Activated CD4-positive, alpha-beta T cell treated with anti-CD3 and anti-CD28 coated beads, Interleukin-2, Interleukin-4, amounts not matched to agents 100 ng/mL and 50 ng/mL, durations not matched to agents 16 hours and 8 hours (primary cell): Measurements from ENCODE around the gene LRMDA.

Source experiments
- DNase-seq: peaks from one replicate; pipeline ENCODE4 v3.0.0-alpha.2; 2020; ENCODE audit warnings: low spot score

Gene LRMDA

DNA sequence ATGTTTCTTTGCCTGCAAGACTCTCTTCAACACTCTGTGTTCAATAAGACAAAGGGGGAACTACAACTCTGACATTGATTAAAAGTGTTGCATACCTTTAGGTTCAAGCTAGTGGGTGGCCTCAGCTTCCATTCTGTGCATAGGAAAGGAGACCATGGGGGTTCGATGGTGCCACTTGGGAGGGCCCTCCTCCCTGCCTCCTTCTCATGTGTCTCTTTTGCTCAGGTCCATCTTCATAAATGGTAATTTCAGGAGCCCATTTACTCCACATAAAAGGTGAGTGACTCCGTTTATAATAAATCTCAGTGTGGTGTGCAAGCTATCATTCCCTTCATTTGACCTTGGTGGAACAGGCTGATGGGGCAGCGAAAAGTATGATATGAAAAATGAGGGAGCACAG lies 285.1 kb downstream of the LRMDA start:
- DNase-seq, result no peak

DNA sequence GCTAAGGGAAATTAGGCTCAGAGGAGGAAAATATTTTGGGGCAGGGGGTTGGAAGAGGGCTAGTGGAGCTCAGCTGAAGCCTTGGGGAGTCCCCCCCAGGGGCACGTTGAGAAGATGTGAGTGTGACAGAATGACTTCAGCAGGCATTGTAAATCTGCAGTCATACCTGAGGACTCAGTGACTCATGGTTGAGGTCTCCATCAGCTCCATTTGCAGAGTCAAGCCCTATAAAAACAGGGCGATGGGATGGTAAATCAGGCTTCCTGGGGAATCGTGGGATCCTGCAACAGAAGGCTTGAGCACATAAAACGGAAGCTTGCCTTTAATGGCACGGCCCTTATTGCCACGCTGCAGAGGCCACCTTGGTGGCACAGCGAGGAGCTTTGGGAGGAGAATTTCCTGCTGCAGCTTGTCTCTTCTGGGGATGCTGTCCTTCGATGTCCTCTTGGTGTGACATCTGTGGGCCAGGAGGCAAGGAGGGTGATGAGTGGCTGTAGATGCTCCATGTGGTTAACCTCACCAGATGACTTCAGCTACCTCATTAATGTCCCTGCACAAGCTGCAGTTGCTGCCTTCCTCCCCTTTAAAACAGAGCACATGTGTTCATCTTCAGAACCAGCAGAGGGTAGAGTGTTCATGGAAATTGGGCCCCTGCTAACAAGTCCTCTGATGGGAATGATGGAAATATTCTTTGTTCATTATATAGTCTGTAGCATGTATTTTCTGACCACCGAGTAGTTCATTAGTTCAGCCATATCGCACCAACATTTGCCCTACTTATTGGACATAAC lies 285.9 kb downstream of the LRMDA start:
- no peak for DNase-seq

DNA sequence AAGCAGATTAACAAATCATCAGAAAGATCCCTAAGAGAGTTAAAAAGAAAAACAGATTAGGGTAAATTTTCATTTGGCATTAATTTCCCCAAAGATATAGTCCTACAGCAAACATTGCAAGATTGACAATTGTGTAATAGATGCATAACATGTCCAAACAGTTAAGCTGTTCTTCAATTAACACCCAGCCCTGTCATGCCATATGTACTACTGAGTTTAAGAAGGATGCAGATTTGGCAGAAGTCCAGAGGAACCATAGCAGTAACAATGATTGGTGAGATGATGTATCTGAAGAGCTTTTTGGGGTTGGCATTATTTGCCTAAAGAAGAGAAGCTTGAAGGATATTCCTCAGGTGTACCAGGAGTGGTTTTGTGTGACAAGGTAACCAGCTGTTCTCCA lies 287.6 kb downstream of the LRMDA start:
- no peak for DNase-seq

DNA sequence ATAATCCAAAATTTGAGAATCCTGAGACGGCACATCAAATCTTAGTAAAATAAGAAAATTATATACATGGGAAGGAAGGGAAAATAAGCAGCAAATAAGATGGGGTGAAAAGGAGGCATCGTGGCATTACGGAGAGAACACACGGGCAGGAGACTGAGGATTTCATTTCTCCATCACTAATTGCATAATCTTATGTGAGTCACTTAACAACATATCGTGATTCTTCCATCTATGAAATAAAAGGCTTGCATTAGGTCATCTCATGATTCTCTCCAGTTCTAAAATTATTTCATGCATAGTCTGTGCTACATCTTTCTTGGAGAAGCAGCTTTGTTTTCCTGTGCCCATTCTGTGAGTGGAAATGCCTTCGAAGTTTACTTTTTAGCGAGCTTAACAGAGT lies 288.7 kb downstream of the LRMDA start:
- DNase-seq, result no peak

DNA sequence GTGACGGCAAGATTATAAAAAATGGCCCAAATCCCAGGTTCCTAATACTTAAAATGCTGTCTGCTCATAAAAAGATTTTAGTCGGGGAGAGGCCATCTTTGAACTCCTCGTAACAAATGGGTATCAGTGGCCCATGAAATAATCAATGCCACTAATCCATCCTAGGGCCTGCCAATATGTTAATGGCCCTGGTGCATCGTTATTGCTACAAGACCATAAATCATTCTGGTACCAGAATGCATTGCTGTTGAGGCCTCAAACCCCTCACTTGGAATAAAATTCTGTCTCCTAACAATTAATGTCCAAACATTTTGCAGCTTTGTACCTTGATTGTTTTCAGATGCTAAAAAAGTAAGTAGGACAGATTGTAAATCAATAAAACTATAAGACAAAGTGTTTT lies 290.6 kb downstream of the LRMDA start:
- no peak for DNase-seq

DNA sequence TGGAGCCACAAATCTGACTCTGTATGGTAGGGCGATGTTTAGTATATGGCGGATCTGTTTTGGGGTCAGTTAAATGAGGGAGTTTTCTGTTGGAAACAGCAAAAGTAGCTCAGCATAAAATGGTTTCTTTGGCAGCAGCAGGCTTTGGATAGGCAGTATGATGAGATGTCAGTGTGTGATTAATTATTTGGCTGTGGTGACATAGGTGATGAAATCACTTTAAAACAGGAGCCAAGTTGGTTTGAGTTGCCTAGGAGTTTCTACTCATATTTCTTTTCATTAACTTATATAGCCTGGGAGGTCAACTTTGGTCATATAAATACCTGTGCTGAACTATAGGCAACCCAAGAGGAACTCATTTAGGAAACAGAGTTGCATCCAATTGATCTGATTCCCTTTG lies 291.2 kb downstream of the LRMDA start:
- DNase-seq, result no peak

DNA sequence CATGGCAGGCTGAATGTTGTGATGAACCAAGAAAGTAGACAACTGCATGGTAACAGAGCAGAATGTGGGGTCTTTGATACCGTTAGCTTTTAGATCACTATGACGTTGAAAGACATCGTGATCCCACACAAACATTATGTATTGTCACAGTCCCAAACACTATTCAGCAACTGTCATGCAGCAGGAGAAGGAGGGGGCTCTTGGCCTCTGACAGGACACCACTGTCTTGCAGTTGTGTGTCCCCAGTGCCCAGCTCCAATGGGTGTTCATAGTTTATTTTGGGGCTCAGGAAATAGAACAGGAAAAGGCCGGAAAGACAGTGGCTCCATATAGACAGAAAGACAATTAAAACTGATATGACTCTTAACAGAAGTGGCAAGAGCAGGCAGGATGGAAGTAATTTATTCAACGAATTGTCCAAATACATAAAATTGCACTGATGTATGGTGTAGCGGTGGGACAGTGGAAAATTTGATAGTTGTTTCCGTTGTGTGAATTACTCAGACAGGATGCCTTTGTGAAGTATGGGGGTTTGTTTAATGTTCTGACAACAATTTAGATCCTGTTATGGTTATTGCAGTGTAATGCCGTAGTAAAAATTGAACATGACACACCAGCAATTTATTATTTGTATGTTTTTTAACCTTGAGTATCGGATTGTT lies 292.0 kb downstream of the LRMDA start:
- DNase-seq, result no peak

DNA sequence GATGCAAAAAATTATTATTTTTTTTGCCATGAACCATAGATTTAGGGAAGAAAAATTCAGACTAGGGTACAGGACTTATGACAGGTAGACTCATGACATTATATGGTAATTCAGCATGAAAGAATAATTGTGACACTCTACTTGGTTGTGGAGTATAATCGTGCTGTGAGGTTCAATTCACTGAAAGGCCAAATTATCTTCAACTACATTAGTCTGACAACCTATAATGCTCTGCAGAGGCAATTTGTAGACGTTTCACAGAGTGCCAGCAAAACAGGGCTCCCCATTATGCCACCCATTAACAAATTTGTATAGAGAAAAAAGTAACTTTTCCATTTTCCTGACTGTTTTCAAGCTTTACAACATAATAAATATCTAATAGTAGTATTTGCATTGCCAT lies 292.6 kb downstream of the LRMDA start:
- DNase-seq, result no peak

DNA sequence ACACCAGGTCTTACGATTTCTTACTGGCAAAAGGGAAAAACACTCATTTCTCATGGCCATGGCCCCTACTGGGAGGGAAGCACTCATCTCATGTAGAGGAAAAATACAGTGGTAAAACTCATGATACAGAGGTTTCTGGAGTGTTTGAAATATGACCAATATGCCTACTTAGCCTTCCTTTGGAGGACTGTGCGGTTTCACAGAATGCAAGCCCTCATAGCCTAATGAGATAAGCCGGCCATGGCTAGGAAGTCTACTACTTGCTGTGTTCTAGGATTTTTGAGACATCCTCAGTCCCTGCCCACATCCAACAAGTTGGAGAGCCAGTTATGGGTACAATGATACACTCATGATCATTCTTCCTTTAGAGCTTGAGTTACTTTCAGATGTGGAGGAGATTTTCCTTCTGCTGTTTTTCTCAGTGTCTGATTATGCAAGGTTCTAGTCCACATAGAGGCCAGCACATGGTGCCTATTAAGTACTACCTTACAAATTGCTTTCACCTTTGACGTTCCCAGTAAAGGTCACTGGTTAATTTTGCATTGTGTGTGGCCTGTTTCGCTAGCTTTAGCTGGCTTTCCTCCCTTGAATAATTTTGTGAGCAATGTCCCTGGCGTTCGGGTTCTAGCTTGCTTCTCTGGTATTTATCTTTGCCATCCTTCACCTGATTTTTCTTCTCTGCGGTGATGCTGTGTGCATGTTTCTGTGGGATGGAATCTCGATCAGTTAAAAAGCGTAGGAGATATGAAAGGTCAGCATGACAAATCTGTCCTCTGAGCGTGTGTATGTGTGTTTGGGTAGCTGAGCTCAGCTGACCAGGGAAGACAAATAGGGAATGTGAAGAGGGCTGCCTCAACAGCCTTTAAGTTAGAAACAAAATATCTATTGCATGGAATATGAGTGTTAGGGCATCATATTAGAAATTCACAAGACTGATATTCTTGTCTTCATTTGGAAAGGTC lies 295.4 kb downstream of the LRMDA start:
- no peak for DNase-seq

DNA sequence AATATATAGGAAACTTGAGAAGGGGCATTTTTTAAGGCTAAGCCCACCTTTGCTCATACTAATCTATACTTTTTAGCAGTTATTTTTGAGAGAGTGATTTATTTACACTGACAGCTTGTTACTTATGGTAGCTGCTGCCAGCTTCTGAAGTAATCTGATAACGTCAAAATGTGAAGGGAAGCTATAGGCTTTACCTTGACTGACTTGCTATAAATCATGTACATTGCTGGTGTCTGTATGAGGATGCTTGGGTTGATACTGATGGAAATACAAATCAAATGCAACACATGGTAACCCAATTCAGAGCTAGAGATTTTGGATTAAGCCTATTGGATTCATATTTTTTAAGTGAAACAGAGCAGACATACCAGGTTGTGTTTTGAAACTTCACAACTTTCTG lies 299.4 kb downstream of the LRMDA start:
- DNase-seq, result no peak

DNA sequence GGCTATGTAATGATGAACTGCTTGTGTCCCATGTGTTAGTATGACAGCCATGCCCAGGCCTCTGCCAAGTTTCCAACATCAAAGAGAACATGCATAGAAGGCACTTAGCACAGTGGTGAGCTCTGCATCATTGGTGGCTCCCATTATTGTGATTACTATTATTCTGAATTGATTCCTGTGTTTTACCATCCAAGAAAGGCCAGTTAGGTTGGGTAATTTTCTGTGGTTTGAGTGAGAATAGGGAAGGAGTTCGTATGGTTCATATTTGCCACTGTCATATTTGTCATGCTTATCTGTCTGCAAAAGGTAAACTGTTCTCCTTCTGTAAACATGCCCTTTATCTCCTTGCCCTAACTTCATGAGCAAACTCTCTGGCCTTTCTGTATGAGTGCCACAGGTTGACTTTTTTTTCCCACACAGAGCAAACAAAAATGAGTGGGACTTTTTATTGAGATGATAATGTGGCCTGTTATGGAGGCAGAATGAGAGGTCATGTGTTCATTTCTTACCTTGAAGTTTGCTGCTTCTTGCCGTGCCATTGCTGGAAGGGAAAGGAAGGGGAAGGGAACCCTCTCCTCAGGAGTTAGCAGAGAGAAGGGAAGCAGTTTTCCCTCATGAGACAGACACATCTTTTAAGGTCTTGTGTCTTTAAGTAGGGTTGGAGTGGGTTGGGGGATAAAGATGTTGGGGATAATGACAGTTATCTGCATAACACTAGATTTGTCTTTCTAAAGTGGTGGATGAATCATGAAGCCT lies 301.9 kb downstream of the LRMDA start:
- no peak for DNase-seq

DNA sequence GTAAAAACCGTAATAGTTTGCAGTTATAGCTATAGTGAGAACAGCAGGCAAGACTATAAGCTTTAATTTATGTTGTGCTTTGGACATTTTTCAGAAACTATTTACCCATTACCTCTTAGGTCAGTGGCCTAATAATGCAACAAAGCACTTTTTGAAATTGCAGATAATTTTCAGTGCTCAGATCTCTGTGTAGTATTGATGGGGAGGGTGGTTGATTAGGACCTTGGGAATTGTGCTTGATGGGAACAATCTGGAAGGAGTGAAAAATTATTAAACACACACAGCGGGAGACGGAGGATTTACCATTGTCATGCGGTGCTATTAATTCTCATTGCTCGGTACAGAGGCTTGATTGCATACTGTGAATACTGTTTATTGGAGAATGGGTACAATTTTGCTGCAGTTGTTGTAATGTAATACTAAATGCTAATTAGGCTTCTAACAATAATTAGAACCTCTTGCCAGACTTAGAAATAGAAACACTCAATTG lies 304.8 kb downstream of the LRMDA start:
- DNase-seq, result no peak

DNA sequence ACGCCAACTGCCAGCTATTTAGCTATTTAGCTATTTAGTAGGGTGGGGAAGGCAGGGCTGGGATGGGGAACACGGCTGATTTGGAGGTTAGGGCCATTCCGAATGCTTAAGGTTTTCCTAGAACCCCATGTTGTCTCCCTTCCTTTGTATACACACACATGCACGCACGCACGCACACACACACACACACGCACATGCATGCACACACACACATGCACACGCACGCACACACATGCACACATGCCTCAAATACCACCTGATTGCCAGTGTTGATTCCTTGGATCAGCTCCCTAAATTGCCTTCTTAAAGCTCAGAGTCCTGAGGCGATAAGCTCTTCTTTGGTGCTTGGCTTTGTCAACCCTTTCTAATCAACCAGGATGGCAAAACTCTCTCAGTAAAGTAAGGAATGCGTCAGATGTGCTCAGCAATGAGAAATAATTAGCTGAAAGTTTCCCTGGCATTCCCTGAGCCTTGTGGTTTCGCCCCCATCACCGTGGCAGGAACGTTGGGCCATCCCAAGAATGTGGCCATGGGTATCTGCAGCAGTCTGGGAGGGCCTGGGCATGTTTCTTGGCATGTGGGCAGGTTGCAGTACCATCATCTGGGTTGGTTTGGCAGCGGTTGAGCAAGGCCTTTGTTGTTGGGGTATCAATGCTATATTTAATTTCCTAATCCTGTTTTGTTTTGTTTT lies 305.6 kb downstream of the LRMDA start:
- DNase-seq, result no peak

DNA sequence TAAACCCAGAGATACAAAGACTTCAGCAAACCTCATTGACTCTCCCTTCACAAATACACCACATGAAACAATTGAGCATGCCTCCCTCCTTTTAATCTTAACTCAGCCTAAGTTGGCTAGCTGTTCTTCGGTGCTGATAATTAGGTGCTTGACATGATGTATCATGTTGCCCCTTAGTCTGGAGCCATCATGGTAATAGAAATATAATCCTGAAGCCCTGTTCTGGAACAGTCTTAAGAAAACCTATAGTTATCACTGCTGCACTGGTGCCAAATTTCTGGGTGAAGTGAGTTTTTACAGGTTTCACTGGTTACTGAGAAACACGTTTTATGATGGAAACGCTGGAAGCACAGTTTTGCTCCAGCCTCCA lies 306.1 kb downstream of the LRMDA start:
- no peak for DNase-seq

DNA sequence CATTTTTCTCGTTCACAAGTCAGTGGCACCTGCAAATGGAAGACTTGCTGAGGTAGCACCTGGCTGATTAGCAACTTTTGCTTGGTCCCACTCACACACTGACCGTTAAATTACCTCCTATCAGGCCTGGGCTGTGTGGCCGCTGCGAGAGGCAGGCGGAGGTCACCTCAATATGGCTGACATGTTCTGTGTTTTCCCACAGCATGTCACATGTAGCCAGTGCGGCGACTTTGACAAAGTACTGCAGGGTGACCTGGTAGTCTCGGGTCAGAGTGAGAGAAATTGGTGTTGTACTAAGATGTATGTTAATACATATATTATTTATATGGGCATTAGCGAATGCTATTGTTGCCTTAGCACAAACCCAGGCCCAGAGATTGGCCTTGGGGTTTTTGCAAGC lies 307.5 kb downstream of the LRMDA start:
- DNase-seq, result no peak

DNA sequence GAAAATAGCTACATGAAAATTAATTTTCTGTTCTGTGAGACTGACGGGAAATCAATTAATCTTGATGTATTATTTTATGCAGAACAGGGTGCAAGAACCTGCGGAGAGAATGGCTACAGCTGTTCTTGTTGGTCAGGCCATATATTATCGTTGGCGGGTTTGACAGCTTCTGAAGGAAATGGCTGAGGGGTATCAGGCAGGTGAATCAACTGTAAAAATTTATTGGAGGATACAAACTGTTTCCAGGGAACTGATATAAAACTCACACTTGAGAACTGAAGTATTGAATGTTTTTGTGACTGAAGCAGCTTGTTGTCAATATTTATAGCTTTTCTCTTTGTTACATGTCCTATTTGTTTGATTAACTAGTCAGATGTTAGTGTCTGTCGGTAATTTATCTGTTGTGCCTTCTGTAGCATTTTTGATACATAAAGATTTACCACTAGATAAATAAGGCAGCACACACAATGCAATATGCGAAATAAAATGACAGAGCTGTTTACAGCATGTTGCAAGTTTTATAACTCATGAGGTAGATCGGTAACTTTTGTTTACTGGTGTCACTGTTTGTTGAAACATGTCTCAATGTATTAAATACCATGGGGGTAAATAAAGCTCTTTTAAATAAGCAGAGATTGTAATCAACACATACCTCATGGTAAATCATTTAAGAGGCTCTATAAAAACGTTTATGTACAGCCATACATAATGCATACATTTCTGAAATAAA lies 308.2 kb downstream of the LRMDA start:
- DNase-seq, result no peak

DNA sequence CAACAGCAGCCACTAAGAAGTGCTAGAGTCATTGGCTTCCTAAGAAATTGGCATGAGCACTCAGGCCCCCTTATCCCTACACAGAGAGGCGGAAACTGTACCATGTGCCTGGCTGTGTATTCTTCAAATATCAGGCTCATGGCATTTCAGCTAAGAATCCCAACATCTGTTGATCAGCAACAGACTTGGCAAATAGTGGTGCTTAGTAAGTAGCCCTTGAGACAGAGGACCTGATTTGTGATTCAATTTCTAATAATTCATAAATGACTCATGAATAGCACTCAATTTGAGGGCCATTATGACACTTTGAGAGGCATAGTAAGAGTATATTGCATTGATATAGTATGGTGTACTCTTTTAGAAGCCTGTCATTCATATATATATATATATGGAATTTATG lies 309.1 kb downstream of the LRMDA start:
- DNase-seq, result no peak

DNA sequence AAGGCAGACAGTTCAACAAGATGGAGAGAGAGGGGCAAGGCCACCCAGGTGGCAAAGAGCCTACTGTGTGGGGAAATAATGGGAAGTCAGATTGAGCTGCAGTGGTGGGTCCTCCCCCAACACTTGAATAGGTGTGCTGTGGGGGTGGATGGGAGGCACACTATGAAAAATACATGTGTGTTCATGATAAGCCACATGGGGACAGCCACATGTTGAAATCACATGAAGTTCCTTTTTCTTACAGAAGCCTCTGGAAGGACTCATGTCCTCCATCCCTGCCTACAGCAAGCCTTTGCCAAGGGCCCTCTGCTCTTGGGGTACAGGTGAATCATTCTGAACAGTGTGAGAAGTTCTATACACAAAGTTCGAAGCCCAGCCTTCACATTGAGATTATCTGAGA lies 310.9 kb downstream of the LRMDA start:
- no peak for DNase-seq

DNA sequence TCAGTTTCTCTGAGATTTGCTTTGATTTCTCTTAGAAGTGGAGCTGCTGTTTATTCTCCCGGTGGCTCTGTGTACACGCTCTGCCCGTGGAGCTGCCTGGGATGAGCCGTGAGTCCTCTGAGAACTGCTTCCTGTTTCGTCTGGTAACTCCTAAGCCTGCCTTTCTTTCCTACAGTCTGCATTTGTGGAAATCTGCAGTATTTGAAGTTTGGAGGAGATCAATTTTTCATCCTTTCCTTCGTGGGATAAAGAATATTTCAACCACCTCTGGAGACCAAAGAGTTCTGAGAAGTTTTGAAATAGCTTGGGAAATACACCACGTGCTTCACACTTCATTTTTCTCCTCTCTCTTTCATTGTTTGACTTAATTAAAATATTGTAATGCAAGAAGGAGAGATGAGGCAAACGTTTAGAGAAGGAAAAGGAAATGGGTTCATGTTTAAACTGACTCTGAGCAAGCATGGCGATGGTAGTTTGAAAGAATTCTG lies 311.9 kb downstream of the LRMDA start:
- DNase-seq, result no peak

DNA sequence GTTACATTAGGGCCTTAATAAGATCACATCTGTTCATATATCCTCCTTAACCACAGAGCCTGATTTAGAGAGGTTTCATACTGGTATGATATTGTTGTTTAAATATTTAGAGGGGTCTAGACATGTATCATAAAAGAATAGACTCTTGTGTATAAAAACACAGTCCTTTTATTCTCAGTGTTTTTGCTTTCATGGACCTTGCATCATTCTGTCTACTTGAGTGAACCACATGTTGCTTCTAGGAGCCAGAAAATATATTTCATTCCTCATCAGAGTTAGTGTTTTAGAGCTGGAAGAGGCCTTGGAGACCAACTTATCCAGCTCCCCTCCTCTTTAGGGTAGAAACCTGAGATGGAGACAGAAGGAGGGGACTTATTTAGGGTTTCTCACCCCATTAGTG lies 312.8 kb downstream of the LRMDA start:
- no peak for DNase-seq
